ENCODE measurements around the gene OSCAR.
"Not testable (repeated sequence)": the region's sequence is repeated elsewhere in the genome, so short reads cannot be mapped to it uniquely, and the experiment has no call there.

The OSCAR gene

DNA sequence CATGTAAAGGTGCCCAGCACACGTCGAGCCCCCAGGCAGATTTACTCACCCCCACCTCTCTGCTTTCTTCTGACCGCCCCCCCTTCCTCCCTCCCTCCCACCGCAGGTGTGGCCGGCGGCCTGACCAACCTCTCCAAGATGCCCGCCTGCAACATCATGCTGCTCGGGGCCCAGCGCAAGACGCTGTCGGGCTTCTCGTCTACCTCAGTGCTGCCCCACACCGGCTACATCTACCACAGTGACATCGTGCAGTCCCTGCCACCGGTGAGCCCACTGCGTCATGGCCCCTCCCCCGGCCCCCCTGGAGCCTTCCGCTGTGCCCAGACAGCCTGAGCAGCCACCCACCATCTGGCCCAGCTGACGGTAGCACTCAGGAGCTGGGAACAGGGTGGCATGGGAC, 23.8 kb upstream of the OSCAR start:
- DNase-seq, result no peak

DNA sequence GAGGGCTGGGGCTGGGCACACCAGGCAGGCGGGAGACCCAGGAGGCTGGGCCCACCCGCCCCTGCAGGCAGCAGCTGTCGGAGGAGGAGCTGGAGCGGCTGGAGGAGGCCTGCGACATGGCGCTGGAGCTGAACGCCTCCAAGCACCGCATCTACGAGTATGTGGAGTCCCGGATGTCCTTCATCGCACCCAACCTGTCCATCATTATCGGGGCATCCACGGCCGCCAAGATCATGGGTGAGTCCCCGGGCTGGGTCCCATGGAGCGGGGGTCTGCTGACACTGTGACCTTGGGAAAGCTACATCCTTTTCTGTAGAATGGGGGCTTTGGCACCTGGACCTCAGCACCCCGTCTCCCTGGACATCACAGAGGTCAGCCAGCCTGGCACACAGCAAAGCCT, 23.1 kb upstream of the OSCAR start:
- no peak for DNase-seq

DNA sequence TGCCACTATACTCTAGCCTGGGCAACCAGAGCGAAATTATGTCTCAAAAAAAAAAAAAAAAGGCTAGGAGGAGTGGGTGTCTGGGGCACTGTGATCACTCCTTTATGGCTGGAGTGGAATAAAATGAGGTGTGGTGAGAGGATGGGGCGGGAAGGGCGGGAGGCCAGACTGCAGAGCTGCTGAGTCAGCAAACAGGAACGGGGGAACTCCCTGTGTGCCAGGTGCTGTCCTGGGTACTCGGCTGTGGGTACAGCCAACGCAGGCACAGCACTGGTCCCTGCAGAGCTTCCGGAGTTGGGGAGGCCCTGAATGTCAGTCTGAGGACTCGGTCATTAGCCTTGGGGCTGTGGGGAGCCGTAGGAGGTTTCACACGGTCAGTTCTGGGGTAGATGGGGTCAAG, 20.7 kb upstream of the OSCAR start:
- no peak for DNase-seq

DNA sequence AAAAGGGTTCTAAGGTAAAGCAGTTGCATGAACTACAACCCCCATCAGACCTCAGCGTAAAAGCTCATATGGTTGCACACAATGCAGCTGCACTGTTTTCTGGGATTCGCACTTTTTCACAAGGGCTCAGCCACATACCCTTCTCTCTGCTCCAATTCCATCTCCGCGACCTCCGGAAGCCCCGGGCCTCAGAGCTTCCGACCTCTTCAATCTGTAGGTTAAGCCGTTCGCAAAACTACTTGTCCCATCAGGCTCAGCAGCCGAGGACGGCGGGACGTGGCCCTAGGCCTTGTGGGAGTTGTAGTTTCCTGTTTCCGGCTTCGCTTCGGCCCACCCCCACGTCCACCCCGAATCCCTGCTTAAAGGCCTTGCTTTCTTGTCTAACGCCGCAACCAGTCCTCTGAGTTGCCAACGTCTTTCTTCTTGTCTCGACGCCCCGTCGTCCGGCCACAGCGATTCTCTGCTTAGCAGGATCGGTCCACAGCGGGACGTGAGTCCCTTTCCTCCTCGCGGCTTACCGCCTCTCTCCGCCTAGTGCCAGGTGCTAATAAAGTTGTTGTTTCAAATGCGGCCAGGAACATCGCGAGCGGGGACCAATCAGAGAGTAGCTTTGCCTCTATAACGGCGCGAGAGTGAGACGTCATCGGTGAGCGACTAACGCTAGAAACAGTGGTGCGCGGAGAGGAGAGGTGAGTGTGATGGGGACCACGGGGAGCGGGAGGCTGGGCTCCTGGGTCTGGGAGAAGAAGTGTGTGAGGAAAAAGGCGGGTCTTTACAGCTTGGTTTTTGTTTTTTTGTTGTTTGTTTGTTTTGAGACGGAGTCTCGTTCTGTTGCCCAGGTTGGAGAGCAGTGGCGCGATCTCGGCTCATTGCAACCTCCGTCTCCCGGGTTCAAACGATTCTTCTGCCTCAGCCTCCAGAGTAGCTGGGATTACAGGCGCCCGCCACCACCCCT, 14.8 kb upstream of the OSCAR start, which contains the start of the genes PRPF31 and TFPT:
TSS of gene PRPF31 (plus strand) at position 646 of the 955 bp plus-strand sequence. CDS start 2,525 bp downstream, outside the sequence.
TSS of gene TFPT (minus strand) at position 549 of the 955 bp plus-strand sequence. CDS start at position 161, 388 bp downstream.
- peak; percentile 97 for DNase-seq

DNA sequence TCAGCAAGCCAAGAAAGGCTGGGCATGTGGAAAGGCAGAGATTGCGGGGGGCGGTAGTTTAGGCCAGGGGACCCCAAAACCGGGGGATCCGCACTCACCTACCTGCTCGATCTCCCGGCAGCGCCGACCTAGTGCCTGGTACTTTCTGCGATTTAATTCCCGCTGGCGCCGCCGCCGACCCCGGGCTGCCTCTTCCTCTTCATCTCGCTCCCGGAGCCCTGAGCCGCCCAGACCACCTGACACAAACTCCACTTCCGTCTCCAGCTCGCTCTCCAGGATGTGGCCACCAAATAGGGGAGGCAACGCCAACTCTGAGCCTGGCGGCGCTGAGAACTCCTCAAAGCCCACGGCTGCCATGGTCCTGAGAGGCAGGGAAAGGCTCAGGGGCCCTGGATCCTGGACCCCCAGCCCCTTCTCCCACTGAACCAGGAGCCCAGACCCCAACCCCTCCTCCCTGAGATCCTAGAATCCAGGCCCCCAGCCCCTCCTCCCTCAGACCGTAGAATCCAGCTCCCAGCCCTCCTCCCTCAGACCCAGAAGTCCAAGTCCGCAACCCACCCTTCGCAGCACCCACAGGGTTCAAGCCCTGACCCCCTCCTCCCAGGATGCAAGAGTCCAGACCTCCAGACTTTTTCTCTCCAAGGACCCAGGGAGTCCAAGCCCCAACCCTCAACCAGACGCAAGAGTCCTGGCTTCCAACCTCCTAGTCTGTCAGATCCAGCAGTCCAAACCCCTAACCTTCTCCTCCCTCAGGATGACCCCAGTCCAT, 13.9 kb upstream of the OSCAR start:
- DNase-seq, result peak; percentile 64

DNA sequence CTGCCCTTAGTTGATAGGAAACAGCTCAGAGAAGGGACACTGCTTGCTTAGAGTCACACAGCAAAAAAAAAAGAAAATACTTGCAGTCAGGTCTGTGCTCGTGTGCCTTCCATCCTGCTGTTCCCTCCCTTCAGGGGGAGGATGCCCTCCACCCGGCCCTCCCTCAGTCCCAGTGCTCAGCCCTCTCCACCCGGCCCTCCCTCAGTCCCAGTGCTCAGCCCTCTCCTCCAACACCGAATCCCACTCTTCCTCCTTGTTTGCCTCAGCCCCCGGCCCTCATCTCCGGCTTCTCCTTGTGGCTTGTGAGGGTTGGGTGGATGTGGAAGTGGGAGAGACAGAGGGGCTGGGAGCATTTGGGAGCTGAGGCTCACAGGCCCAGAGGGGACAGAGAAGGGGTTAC, 9.0 kb upstream of the OSCAR start:
- no peak for DNase-seq

DNA sequence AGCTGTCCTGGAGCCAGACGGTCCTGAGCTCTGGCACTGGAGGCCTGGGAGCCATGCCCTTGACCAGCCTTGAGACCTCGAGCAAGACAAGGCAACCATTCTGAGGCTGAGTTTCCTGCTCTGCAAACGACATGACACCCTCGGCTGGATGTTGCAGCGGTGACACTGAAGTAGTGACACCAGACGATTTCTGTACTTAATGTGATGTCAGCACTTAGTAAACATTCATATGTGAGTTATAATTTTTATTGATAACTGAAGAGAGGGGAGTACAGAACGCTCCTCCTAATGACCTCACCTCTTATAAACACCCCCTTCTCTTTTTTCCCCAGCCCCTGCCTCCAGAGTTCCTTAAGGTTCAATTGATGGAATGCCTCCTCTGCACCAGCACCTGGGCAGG, 7.9 kb upstream of the OSCAR start:
- no peak for DNase-seq

DNA sequence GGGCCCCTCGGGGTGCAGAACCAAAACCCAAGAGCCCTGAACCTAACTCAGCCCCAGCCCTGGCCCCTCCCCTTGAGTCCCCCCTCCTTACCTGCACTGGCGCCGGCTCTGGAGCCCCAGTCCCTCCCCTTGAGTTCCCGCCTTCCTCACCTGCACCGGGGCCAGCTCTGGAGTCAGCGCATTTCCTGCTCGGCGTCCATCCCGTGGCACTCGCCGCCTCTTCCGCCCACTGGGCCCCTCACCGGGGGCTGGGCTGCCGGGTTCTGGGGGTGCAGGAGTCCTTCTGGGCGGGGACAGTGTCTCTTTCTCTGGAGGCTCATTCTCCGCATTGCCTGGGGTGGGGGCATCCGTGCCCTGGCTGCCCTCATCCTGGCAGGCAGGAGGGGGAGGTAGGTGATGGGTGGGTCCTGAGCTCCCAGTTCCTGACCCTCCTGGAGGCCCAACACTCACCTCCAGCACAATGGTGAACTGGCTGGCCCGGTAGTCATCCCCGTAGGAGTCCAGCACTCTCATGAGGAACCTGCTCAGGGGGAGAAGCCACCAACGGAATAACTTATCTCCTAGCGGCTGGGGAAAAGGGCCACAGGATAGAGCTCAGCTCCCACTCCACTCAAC, 7.4 kb upstream of the OSCAR start:
- DNase-seq, result no peak

DNA sequence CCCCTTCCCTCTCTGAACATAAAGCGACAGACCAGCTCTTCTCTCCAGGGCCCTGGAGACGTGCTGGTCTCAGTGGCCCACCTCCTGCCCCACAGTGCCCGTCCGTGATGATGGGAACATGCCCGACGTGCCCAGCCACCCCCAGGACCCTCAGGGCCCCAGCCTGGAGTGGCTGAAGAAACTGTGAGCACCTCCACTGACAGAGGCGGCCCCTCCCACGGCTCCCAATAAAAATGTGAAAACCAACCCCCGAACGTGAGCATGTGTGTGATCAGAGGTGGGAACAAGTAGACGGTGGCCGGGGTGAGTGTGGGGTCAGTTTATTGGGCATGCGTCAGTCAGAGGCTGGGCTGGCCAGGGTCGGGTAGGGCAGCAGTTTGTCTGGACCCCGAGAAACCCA, 6.1 kb upstream of the OSCAR start:
- DNase-seq, result no peak

DNA sequence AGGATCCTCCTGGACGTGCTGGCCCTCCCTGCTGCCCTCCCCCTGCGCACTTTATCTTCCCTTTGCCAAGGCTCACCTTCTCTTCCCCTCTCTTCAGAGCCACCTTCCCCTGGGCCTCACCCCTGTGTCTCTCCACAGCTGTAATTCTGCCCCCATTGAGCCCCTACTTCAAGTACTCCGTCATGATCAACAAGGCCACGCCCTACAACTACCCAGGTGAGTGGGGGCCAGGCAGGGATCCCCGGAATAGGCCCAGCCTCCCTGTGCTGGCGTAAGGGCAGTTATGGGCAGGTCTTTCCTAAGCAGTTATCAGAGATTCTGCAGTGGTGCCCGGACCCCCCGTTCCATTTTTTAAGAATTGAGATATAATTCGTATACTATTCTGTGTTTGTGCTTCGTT, 5.2 kb upstream of the OSCAR start:
- DNase-seq, result no peak

DNA sequence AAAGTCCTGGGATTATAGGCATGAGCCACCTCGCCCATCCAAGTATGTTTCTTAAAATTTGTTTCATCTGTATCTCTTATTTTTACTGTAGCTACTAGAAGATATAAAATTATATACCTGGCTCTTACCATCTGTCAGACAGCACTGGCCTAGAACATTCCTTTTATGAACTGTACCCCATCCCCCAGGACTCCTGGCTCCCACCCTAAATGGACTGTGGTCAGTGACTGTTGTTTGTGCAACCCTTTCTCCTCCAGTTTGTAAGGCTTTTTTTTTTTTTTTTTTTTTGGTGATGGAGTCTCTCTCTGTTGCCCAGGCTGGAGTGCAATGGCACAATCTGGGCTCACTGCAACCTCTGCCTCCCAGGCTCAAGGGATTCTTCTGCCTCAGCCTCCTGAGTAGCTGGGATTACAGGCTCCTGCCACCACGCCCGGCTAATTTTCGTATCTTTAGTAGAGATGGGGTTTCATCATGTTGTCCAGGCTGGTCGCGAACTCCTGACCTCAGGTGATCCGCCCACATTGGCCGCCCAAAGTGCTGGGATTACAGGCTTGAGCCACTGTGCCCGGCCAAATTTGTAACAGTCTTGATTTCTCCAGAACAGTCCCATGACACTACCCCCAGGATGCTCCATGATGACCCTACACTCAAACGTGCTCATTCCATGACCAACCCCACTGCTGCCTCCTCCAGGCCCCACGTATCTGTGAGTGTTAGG, 4.6 kb upstream of the OSCAR start:
- no peak for DNase-seq

DNA sequence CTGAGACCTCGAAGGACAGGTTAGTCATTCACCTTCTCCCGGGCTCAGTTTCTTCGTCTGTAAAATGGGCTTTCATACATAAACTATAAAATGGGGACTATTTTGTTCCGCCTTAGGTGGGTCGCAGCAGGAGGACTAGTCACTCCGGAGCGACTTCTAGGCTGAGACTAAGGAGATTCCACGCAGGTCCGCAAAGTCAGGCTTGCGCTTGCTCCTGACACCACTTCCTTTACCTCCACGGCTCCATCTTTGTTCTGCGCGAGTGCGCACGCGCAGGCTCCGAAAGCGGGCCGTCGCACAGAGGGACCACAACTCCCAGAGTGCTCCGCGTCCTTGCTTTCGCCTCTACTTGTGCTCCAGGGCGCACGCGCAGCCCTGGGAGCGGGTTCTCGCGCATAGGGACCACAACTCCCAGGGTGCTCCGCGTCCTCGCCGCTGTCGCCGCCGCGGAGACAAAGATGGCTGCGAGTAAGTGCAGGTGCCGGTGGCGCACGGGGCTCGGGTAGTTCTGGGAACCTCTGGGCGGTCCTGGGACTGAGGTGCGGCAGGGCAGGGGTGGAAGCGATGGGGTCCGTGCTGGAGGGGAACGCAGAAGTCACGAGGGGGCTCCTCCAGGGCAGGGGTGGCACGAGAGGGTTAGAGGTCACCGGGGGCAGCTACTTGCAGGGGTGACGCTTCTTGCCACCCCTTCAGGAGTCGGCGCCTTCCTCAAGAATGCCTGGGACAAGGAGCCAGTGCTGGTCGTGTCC, 2.0 kb upstream of the OSCAR start, which contains the start of gene NDUFA3:
TSS of gene NDUFA3 (plus strand) at position 435 of the 749 bp plus-strand sequence. CDS start at position 459, 24 bp downstream.
- peak; percentile 98 for DNase-seq

DNA sequence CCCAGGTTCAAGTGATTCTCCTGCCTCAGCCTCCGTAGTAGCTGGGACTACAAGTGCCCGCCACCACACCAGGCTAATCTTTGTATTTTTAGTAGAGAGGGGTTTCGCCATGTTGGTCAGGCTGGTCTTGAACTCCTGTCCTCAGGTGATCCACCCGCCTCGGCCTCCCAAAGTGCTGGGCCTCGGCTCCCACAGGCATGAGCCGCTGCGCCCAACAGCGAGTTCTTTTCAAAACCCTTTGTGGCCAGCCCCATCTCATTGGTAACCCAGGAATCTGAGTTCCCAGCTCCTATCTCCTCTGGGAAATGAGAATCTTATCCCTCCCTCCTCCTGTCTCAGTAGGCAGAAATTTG, 724 bp downstream of the OSCAR start:
- not testable (repeated sequence) for DNase-seq

DNA sequence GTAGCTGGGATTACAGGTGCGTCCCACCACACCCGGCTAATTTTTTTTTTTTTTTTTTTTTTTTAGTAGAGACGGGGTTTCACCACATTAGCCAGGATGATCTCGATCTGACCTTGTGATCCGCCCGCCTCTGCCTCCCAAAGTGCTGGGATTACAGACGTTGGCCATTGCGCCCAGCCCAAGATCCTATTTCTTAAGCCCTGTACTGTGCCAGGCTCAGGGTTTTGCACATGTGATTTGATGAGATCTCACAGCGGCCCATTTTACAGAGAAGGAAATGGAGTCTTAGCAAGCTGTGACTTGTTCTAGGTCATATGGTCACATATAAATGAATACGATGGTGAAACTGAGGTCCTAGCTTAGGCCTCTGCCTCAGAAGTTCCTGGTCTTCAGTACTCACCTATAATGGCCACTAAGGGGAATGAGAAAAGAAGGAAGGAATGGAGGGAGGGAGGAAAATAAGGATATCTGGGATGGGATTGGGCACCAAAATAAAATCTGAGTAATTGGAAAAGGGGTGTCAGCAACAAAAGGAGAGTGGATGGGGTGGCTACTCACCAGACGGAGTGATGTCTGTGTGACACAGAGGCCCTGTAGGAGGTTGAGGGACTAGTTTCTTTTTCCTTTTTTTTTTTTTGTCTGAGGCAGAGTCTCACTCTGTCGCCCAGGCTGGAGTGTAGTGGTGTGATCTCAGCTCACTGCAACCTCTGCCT, 1.3 kb downstream of the OSCAR start:
- no peak for DNase-seq

DNA sequence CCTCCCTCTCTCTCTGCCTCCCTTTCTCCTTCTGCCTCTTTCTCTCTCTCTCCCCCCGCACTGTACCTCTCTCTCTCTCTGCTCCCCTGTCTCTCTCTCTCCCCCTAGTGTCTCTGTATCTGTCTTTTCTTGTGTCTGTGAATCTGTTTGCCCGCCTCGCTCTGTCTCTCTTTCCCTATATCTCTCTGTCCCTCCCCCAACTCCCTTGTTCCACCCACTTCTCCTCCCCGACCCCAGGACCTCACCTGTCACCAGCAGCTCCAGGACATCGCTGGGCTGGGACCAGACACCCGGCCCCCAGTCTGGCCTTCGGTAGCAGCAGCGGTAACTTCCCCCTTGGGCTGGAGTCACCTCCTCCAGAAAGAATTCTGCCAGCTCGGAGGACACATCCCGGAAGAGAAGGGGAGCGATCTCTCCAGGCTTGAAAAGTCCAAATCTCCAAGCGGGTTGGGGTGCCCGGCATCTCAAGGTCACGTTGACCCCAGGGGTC, 3.9 kb downstream of the OSCAR start:
- no peak for DNase-seq

DNA sequence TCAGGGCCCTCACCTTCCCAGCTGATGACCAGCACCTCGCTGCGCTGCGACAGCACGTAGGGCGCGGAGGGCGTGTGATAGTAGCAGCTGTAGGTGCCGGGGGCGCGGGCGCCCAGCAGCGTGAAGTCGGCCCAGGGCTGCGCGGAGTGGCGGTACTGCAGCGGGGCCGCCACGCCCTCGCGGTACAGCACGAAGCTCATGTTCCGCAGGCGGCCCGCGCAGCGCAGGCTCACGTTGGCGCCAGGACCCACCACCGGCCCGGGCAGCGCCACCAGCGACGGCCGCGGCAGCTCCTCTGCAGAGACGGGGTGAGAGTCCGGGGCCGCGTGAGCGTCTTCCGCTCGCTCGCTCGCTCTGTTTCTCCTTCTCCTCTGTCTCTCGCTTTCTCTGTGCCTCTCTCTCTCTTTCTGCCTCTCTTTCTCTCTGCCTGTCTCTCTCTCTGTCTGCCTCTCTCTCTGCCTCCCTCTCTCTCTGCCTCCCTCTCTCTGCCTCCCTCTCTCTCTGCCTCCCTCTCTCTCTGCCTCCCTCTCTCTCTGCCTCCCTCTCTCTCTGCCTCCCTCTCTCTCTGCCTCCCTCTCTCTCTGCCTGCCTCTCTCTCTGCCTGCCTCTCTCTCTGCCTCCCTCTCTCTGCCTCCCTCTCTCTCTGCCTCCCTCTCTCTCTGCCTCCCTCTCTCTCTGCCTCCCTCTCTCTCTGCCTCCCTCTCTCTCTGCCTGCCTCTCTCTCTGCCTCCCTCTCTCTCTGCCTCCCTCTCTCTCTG, 4.6 kb downstream of the OSCAR start:
- peak; percentile 56 for DNase-seq

DNA sequence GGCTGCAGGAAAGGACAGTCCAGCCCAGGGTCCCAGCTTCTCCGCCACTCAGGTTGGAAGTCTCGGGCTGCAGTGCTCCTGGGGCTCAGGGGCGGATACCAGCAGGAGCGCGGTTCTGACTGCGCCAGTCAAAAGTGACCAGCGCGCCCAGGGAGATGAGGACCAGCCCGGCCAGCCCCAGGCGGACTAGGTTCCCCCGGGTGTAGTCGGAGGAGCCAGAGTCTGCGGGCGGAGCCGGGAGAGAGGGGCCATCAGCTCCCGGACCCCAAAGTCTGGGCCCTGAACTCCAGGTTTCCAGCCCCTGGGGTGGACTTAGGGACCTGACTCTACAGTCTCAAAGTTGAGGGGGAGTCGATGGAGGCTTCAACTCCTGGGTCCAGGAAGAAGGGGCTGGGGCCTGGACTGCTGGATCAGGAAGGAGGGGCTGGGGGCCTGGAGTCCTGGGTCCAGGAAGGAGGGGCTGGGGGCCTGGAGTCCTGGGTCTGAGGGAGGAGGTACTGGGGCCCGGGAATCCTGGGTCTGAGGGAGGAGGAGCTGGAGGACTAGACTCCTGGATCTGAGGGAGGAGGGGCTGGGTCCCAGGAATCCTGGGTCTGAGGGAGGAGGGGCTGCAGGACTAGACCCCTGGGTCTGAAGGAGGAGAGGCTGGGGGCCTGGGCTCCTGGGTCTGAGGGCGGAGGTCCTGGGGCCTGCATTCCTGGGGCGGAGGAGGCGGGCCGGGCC, 5.3 kb downstream of the OSCAR start:
- DNase-seq, result no peak

DNA sequence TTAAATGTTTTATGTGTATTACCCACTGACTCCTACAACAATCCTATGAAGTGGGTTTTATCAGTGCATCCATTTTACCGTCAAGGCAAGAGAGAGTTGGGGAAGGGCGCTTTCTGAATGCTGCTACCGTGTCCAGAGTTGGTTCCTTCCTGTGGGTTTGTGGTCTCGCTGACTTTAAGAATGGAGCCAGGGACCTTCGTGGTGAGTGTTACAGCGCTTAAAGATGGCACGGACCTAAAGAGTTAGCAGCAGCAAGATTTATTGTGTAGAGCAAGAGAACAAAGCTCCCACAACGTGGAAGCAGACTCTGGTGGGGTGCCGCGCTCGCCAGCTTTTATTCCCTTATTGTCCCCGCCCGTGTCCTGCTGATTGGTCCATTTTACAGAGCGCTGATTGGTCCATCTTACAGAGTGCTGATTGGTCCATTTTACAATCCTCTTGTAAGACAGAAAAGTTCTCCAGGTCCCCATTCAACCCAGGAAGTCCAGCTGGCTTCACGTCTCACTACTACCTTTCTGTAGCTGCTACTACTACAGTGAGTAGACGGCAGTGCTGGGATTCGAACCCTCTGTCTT, 6.1 kb downstream of the OSCAR start:
- no peak for DNase-seq

DNA sequence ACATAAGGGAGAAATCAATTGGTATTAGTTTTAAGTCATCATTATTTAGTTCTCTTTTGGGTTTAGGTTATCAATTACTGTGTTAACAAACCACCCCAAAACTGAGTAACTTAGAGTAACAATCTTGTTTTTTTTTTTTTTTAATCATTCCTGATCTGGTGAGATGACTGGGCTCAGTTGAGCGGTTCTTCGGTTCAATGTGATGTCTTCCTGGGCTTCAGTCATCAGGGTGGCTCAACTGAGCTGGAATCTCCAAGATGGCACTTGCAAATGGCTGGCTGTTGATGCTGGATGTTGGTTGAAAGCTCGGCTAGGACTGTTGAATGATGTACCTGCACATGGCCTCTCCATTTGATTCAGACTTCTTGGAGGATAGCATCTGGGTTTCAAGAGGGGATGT, 16.2 kb downstream of the OSCAR start:
- DNase-seq, result no peak

Data from activated CD4-positive, alpha-beta T cell treated with anti-CD3 and anti-CD28 coated beads for 48 hours (primary cell).